Measurements from ENCODE around the gene CACNA1G.

CACNA1G gene

GRCh38 chr17:50661348-50661747 lies 100.8 kb downstream of the CACNA1G start:
- DNase-seq (ENCODE audit: low spot score) (no peak), ATAC-seq (ENCODE audit: low read depth) (no peak; the same call in 2 of the 3 replicates)
- Histone ChIP-seq H3K36me3 (ENCODE audit: low read depth) (peaks cover 8% of the 10 kb centered on the region; the same call in 1 of the 2 replicates), H3K4me1 (ENCODE audit: insufficient read depth, poor library complexity, severe bottlenecking) (peaks cover 27% of the 10 kb centered on the region), H3K27me3 (ENCODE audit: insufficient read depth, poor library complexity, severe bottlenecking) (no peaks in the 10 kb centered on the region), H3K9me3 (ENCODE audit: severe bottlenecking) (no peaks in the 10 kb centered on the region), H3K27ac (ENCODE audit: poor library complexity, severe bottlenecking) (peak overlapping the region; percentile 88), H3K4me3 (ENCODE audit: severe bottlenecking) (no peak overlapping the region)
- TF ChIP-seq, protein P1, sequence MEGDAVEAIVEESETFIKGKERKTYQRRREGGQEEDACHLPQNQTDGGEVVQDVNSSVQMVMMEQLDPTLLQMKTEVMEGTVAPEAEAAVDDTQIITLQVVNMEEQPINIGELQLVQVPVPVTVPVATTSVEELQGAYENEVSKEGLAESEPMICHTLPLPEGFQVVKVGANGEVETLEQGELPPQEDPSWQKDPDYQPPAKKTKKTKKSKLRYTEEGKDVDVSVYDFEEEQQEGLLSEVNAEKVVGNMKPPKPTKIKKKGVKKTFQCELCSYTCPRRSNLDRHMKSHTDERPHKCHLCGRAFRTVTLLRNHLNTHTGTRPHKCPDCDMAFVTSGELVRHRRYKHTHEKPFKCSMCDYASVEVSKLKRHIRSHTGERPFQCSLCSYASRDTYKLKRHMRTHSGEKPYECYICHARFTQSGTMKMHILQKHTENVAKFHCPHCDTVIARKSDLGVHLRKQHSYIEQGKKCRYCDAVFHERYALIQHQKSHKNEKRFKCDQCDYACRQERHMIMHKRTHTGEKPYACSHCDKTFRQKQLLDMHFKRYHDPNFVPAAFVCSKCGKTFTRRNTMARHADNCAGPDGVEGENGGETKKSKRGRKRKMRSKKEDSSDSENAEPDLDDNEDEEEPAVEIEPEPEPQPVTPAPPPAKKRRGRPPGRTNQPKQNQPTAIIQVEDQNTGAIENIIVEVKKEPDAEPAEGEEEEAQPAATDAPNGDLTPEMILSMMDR (IDR thresholded peaks at IDR 0.05; ENCODE audit: poor library complexity, severe bottlenecking) = no peak

- Histone ChIP-seq H3K27me3 (ENCODE audit: insufficient read depth, poor library complexity, severe bottlenecking) (no peaks in the 10 kb centered on the region), H3K9me3 (ENCODE audit: severe bottlenecking) (no peaks in the 10 kb centered on the region), H3K36me3 (ENCODE audit: low read depth) (peaks cover 5% of the 10 kb centered on the region; the same call in 1 of the 2 replicates), H3K4me1 (ENCODE audit: insufficient read depth, poor library complexity, severe bottlenecking) (peaks cover 27% of the 10 kb centered on the region), H3K27ac (ENCODE audit: poor library complexity, severe bottlenecking) (peak overlapping the region; percentile 88), H3K4me3 (ENCODE audit: severe bottlenecking) (no peak overlapping the region)
- TF ChIP-seq, protein P1 (IDR thresholded peaks at IDR 0.05; ENCODE audit: poor library complexity, severe bottlenecking) = no peak
- DNase-seq (ENCODE audit: low spot score) = peak; percentile 94
- peak; percentile 88 for ATAC-seq (ENCODE audit: low read depth)
Measured at GRCh38 chr17:50661795-50662391, 101.4 kb downstream of the CACNA1G start.

GRCh38 chr17:50662632-50663225 lies 102.2 kb downstream of the CACNA1G start:
- Histone ChIP-seq H3K36me3 (ENCODE audit: low read depth) (peaks cover 5% of the 10 kb centered on the region; the same call in 1 of the 2 replicates), H3K4me1 (ENCODE audit: insufficient read depth, poor library complexity, severe bottlenecking) (peaks cover 28% of the 10 kb centered on the region), H3K27ac (ENCODE audit: poor library complexity, severe bottlenecking) (peak overlapping the region; percentile 88), H3K9me3 (ENCODE audit: severe bottlenecking) (no peaks in the 10 kb centered on the region), H3K27me3 (ENCODE audit: insufficient read depth, poor library complexity, severe bottlenecking) (no peaks in the 10 kb centered on the region), H3K4me3 (ENCODE audit: severe bottlenecking) (no peak overlapping the region)
- TF ChIP-seq, protein P1 (IDR thresholded peaks at IDR 0.05; ENCODE audit: poor library complexity, severe bottlenecking) = no peak
- no peak for ATAC-seq (ENCODE audit: low read depth)
- no peak for DNase-seq (ENCODE audit: low spot score)

DNA sequence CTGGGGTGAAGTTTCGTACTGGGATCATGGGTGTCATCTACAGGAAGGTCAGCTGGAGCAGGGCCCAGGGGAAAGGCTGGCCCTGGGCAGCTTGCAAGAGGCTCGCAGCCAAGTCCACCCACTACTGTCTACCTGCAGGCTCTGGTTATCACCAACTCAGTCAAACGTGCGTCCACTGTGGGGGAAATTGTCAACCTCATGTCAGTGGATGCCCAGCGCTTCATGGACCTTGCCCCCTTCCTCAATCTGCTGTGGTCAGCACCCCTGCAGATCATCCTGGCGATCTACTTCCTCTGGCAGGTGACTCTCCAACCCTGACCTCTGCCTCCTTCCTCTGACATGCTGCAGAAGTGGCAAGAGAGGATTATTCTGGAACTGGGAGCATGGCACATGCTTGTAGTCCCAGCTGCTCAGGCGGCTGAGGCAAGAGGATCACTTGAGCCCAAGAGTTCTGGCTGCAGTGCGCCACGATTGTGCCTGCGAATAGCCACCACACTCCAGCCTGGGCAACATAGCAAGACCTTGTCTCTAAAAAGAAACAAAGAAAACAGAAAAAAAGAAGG lies 103.4 kb downstream of the CACNA1G start:
- H3K27me3 ChIP-seq (ENCODE audit: insufficient read depth, poor library complexity, severe bottlenecking) = no peaks in the 10 kb centered on the region
- no peak for DNase-seq (ENCODE audit: low spot score)
- peaks cover 39% of the 10 kb centered on the region for H3K4me1 ChIP-seq (ENCODE audit: insufficient read depth, poor library complexity, severe bottlenecking)
- H3K9me3 ChIP-seq (ENCODE audit: severe bottlenecking) = no peaks in the 10 kb centered on the region
- no peak for ATAC-seq (ENCODE audit: low read depth)
- H3K36me3 ChIP-seq (ENCODE audit: low read depth) = peaks cover 5% of the 10 kb centered on the region; the same call in 1 of the 2 replicates
- TF ChIP-seq, protein P1 (IDR thresholded peaks at IDR 0.05; ENCODE audit: poor library complexity, severe bottlenecking) = no peak
- no peak overlapping the region for H3K27ac ChIP-seq (ENCODE audit: poor library complexity, severe bottlenecking)
- H3K4me3 ChIP-seq (ENCODE audit: severe bottlenecking) = no peak overlapping the region

All from RWPE2 (cell line).